Measurements from ENCODE around the gene CDKN1B.
"Not testable (repeated sequence)": the region's sequence is repeated elsewhere in the genome, so short reads cannot be mapped to it uniquely, and the experiment has no call there.

The CDKN1B gene

GRCh38 chr12:12723681-12724420 lies 6.7 kb downstream of the CDKN1B start:
- no peak for DNase-seq (ENCODE audit: low read depth in 4 of 4, low spot score in 1 of 4)

- DNase-seq (ENCODE audit: low read depth in 4 of 4, low spot score in 1 of 4): no peak
These were observed 7.4 kb downstream of the CDKN1B start for GRCh38 chr12:12724421-12725085.

GRCh38 chr12:12725086-12725955 lies 8.2 kb downstream of the CDKN1B start:
- peak; percentile 75 to 90 (median 82) for DNase-seq (ENCODE audit: low read depth in 4 of 4, low spot score in 1 of 4)

- DNase-seq (ENCODE audit: low read depth in 4 of 4, low spot score in 1 of 4): no peak
These were observed 8.9 kb downstream of the CDKN1B start for GRCh38 chr12:12725956-12726554.

- no peak for DNase-seq (ENCODE audit: low read depth in 4 of 4, low spot score in 1 of 4)
These were observed 9.5 kb downstream of the CDKN1B start for GRCh38 chr12:12726555-12727093.

GRCh38 chr12:12731178-12731577 lies 14.0 kb downstream of the CDKN1B start:
- no peak for DNase-seq (ENCODE audit: low read depth in 4 of 4, low spot score in 1 of 4)

- no peak for DNase-seq (ENCODE audit: low read depth in 4 of 4, low spot score in 1 of 4)
These were observed 14.6 kb downstream of the CDKN1B start for GRCh38 chr12:12731785-12732184.

GRCh38 chr12:12733118-12733517 lies 15.9 kb downstream of the CDKN1B start:
- DNase-seq (ENCODE audit: low read depth in 4 of 4, low spot score in 1 of 4): no peak

- DNase-seq (ENCODE audit: low read depth in 4 of 4, low spot score in 1 of 4): no peak
These were observed 16.9 kb downstream of the CDKN1B start for GRCh38 chr12:12734054-12734453.

GRCh38 chr12:12734561-12735071 lies 17.4 kb downstream of the CDKN1B start:
- no peak for DNase-seq (ENCODE audit: low read depth in 4 of 4, low spot score in 1 of 4)

- DNase-seq (ENCODE audit: low read depth in 4 of 4, low spot score in 1 of 4): no peak
These were observed 18.1 kb downstream of the CDKN1B start for GRCh38 chr12:12735301-12735700.

GRCh38 chr12:12736759-12737676 lies 19.9 kb downstream of the CDKN1B start:
- no peak for DNase-seq (ENCODE audit: low read depth in 4 of 4, low spot score in 1 of 4)

GRCh38 chr12:12738152-12738551 lies 21.0 kb downstream of the CDKN1B start:
- not testable (repeated sequence) for DNase-seq (ENCODE audit: low read depth in 4 of 4, low spot score in 1 of 4)

GRCh38 chr12:12741660-12742059 lies 24.5 kb downstream of the CDKN1B start:
- no peak for DNase-seq (ENCODE audit: low read depth in 4 of 4, low spot score in 1 of 4)

GRCh38 chr12:12744546-12745305 lies 27.6 kb downstream of the CDKN1B start:
- DNase-seq (ENCODE audit: low read depth in 4 of 4, low spot score in 1 of 4): no peak

- DNase-seq (ENCODE audit: low read depth in 4 of 4, low spot score in 1 of 4): no peak
These were observed 28.5 kb downstream of the CDKN1B start for GRCh38 chr12:12745576-12746211.

- DNase-seq (ENCODE audit: low read depth in 4 of 4, low spot score in 1 of 4): no peak
These were observed 30.1 kb downstream of the CDKN1B start for GRCh38 chr12:12747278-12747677.

- no peak for DNase-seq (ENCODE audit: low read depth in 4 of 4, low spot score in 1 of 4)
These were observed 30.9 kb downstream of the CDKN1B start for GRCh38 chr12:12748044-12748443.

- no peak for DNase-seq (ENCODE audit: low read depth in 4 of 4, low spot score in 1 of 4)
These were observed 32.3 kb downstream of the CDKN1B start for GRCh38 chr12:12749433-12749832.
